HEK293 (cell line): ENCODE measurements around the gene C9orf72.

Source experiments
- CTCF ChIA-PET: fragments of 350-600 bp; formaldehyde crosslinking; extraction: SDS; loops from one replicate; lab custom pipeline; 2021; ENCODE audit warnings: antibody characterized with exemption; lab: Yijun Ruan, JAX
- POLR2A ChIA-PET: fragments of 300-600 bp; formaldehyde crosslinking; extraction: SDS; loops from one replicate; lab custom pipeline; 2020; ENCODE audit warnings: antibody characterized with exemption, inconsistent platforms; lab: Yijun Ruan, JAX
- H3K27ac ChIP-seq: fragments of 200-500 bp; sonication (Bioruptor generic); 2 replicates; pipeline ENCODE4 v1.5.1; 2014; ENCODE audit warnings: low read depth, low read length, control low read depth, inconsistent platforms; ENCODE audit errors: extremely low read depth
- H3K36me3 ChIP-seq, 2 experiments: fragments of 200-500 bp in 1 of 2; sonication (Bioruptor generic) in 1 of 2; 1 replicate in 1 of 2; 2 replicates in 1 of 2; pipeline ENCODE4 v1.5.1; 2014 to 2017; ENCODE audit warnings: inconsistent platforms in 2 of 2, low read length in 2 of 2; ENCODE audit not compliant: control insufficient read depth in 2 of 2, insufficient read depth in 1 of 2
- H3K4me1 ChIP-seq: fragments of 200-500 bp; sonication (Bioruptor generic); 2 replicates; pipeline ENCODE4 v1.5.1; 2014; ENCODE audit warnings: mild to moderate bottlenecking, low read length, inconsistent platforms; ENCODE audit not compliant: control insufficient read depth, insufficient read depth
- H3K4me3 ChIP-seq: 2 replicates; pipeline ENCODE4 v1.5.1; 2011; ENCODE audit warnings: low read depth, mild to moderate bottlenecking, control low read depth, low read length, moderate library complexity
- H3K9me3 ChIP-seq: fragments of 200-500 bp; sonication (Bioruptor generic); 2 replicates; pipeline ENCODE4 v1.5.1; 2014; ENCODE audit warnings: low read depth, low read length, inconsistent platforms; ENCODE audit not compliant: control insufficient read depth, insufficient read depth
- BCL6B ChIP-seq: fragments of 450-650 bp; formaldehyde crosslinking; IDR thresholded peaks from 2 replicates; pipeline ENCODE4 v1.5.1; 2017; ENCODE audit warnings: missing biosample characterization, missing genetic modification characterization
- FEZF1 ChIP-seq: fragments of 450-650 bp; formaldehyde crosslinking; IDR thresholded peaks from 2 replicates; pipeline ENCODE4 v1.5.1; 2016; ENCODE audit warnings: missing biosample characterization, missing genetic modification characterization
- GLIS2 ChIP-seq: fragments of 450-650 bp; formaldehyde crosslinking; IDR thresholded peaks from 2 replicates; pipeline ENCODE4 v1.5.1; 2016; ENCODE audit warnings: missing biosample characterization, missing genetic modification characterization
- INSM2 ChIP-seq: fragments of 450-650 bp; formaldehyde crosslinking; IDR thresholded peaks from 2 replicates; pipeline ENCODE4 v1.5.1; 2016; ENCODE audit warnings: missing biosample characterization, missing genetic modification characterization
- MYNN ChIP-seq: fragments of 450-650 bp; formaldehyde crosslinking; IDR thresholded peaks from 2 replicates; pipeline ENCODE4 v1.5.1; 2016; ENCODE audit warnings: missing biosample characterization, missing genetic modification characterization, borderline replicate concordance
- PBX3 ChIP-seq: sonication (generic); formaldehyde crosslinking; IDR thresholded peaks from 2 replicates; pipeline ENCODE4 v1.8.1; 2022; ENCODE audit warnings: mild to moderate bottlenecking, moderate library complexity, missing genetic modification reagents
- PRDM1 ChIP-seq: fragments of 450-650 bp; formaldehyde crosslinking; IDR thresholded peaks from 2 replicates; pipeline ENCODE4; 2016; ENCODE audit warnings: missing biosample characterization, missing genetic modification characterization
- SCRT1 ChIP-seq: fragments of 450-650 bp; formaldehyde crosslinking; IDR thresholded peaks from 2 replicates; pipeline ENCODE4 v1.5.1; 2016; ENCODE audit warnings: missing biosample characterization, missing genetic modification characterization, borderline replicate concordance
- ZBTB20 ChIP-seq: fragments of 450-650 bp; formaldehyde crosslinking; IDR thresholded peaks from 2 replicates; pipeline ENCODE4 v1.5.1; 2016; ENCODE audit warnings: missing biosample characterization, missing genetic modification characterization
- ZBTB21 ChIP-seq: fragments of 450-650 bp; formaldehyde crosslinking; IDR thresholded peaks from 2 replicates; pipeline ENCODE4 v1.5.1; 2017; ENCODE audit warnings: missing biosample characterization, missing genetic modification characterization
- ZBTB44 ChIP-seq: fragments of 450-650 bp; IDR thresholded peaks from 2 replicates; pipeline ENCODE4 v1.5.1; 2018; ENCODE audit warnings: missing biosample characterization, mild to moderate bottlenecking, missing genetic modification characterization
- ZFP37 ChIP-seq: fragments of 450-650 bp; formaldehyde crosslinking; IDR thresholded peaks from 2 replicates; pipeline ENCODE4 v1.5.1; 2016; ENCODE audit warnings: missing biosample characterization, missing genetic modification characterization
- ZNF133 ChIP-seq: fragments of 450-650 bp; formaldehyde crosslinking; IDR thresholded peaks from 2 replicates; pipeline ENCODE4 v1.5.1; 2016; ENCODE audit warnings: missing biosample characterization, missing genetic modification characterization
- ZNF19 ChIP-seq: fragments of 450-650 bp; formaldehyde crosslinking; IDR thresholded peaks from 2 replicates; pipeline ENCODE4; 2016; ENCODE audit warnings: missing biosample characterization, missing genetic modification characterization, low read depth
- ZNF211 ChIP-seq: fragments of 450-650 bp; formaldehyde crosslinking; IDR thresholded peaks from 2 replicates; pipeline ENCODE4 v1.5.1; 2016; ENCODE audit warnings: low read depth, missing biosample characterization, missing genetic modification characterization
- ZNF239 ChIP-seq: fragments of 450-650 bp; formaldehyde crosslinking; IDR thresholded peaks from 2 replicates; pipeline ENCODE4 v1.5.1; 2016; ENCODE audit warnings: missing biosample characterization, missing genetic modification characterization
- ZNF280C ChIP-seq: fragments of 450-650 bp; formaldehyde crosslinking; IDR thresholded peaks from 2 replicates; pipeline ENCODE4 v1.5.1; 2016; ENCODE audit warnings: missing biosample characterization, missing genetic modification characterization
- ZNF302 ChIP-seq: fragments of 450-650 bp; formaldehyde crosslinking; IDR thresholded peaks from 2 replicates; pipeline ENCODE4 v1.5.1; 2016; ENCODE audit warnings: missing biosample characterization, missing genetic modification characterization, low read depth
- ZNF350 ChIP-seq: fragments of 450-650 bp; formaldehyde crosslinking; IDR thresholded peaks from 2 replicates; pipeline ENCODE4 v1.5.0; 2017; ENCODE audit warnings: missing biosample characterization, mild to moderate bottlenecking, missing genetic modification characterization
- ZNF37A ChIP-seq: fragments of 450-650 bp; IDR thresholded peaks from 2 replicates; pipeline ENCODE4 v1.5.1; 2018; ENCODE audit warnings: missing biosample characterization, missing genetic modification characterization
- ZNF391 ChIP-seq: fragments of 450-650 bp; formaldehyde crosslinking; IDR thresholded peaks from 2 replicates; pipeline ENCODE4 v1.5.1; 2016; ENCODE audit warnings: low read depth, missing biosample characterization, missing genetic modification characterization, borderline replicate concordance
- ZNF394 ChIP-seq: fragments of 450-650 bp; formaldehyde crosslinking; IDR thresholded peaks from 2 replicates; pipeline ENCODE4 v1.5.1; 2016; ENCODE audit warnings: missing biosample characterization, missing genetic modification characterization, mild to moderate bottlenecking, moderate library complexity, borderline replicate concordance
- ZNF658 ChIP-seq: fragments of 450-650 bp; formaldehyde crosslinking; IDR thresholded peaks from 2 replicates; pipeline ENCODE4; 2016; ENCODE audit warnings: missing biosample characterization, missing genetic modification characterization
- ZNF792 ChIP-seq: fragments of 450-650 bp; formaldehyde crosslinking; IDR thresholded peaks from 2 replicates; pipeline ENCODE4 v1.5.1; 2016; ENCODE audit warnings: missing biosample characterization, missing genetic modification characterization
- ZSCAN16 ChIP-seq: fragments of 450-650 bp; formaldehyde crosslinking; IDR thresholded peaks from 2 replicates; pipeline ENCODE4 v1.5.1; 2016; ENCODE audit warnings: missing biosample characterization, missing genetic modification characterization

Gene C9orf72

GRCh38 chr9:27602954-27603353 is 29.7 kb upstream of the C9orf72 start:
- CTCF ChIA-PET: no interaction called here
- no peak overlapping the region for H3K4me3 ChIP-seq
- H3K4me1 ChIP-seq: no peaks in the 10 kb centered on the region
- no peak overlapping the region for H3K27ac ChIP-seq
- POLR2A ChIA-PET: no interaction called here
- no peak for TF ChIP-seq ZNF239 (tag by site-specific recombination)
- TF ChIP-seq ZNF302 (tag by site-specific recombination): no peak
- no peak for TF ChIP-seq ZNF280C
- no peak for TF ChIP-seq MYNN (tag by site-specific recombination)
- no peak for TF ChIP-seq FEZF1
- TF ChIP-seq ZNF391 (tag by site-specific recombination): no peak
- TF ChIP-seq INSM2 (tag by site-specific recombination): no peak
- TF ChIP-seq ZNF658 (tag by site-specific recombination): no peak
- TF ChIP-seq ZNF211: no peak
- TF ChIP-seq ZSCAN16 (tag by site-specific recombination): no peak
- no peak for TF ChIP-seq ZNF133 (tag by site-specific recombination)
- no peak for TF ChIP-seq ZBTB20 (tag by site-specific recombination)
- no peak for TF ChIP-seq ZNF19 (tag by site-specific recombination)
- TF ChIP-seq SCRT1: no peak
- no peak for TF ChIP-seq ZBTB21 (tag by site-specific recombination)
- no peak for TF ChIP-seq PBX3 (CRISPR knock-in tag)
- H3K36me3 ChIP-seq: no peaks in the 10 kb centered on the region
- H3K9me3 ChIP-seq: no peaks in the 10 kb centered on the region

- no peak for TF ChIP-seq ZNF394 (tag by site-specific recombination)
- POLR2A ChIA-PET: no interaction called here
- Histone ChIP-seq H3K4me3 (no peak overlapping the region), H3K9me3 (no peaks in the 10 kb centered on the region), H3K36me3 (no peaks in the 10 kb centered on the region), H3K27ac (no peak overlapping the region), H3K4me1 (no peaks in the 10 kb centered on the region)
- CTCF ChIA-PET: interaction anchor here (0.5 kb wide), 1 partner anchor 1820 kb away, joined by 3 read pairs; no protein-coding TSS in a partner anchor
Measured at GRCh38 chr9:27602142-27602861, 29.0 kb upstream of the C9orf72 start.

- H3K27ac ChIP-seq: no peak overlapping the region
- TF ChIP-seq ZFP37 (tag by site-specific recombination): no peak
- TF ChIP-seq ZNF792 (tag by site-specific recombination): no peak
- no peak for TF ChIP-seq ZNF37A (tag by site-specific recombination)
- TF ChIP-seq GLIS2 (tag by site-specific recombination): no peak
- TF ChIP-seq ZNF350 (tag by site-specific recombination): no peak
- TF ChIP-seq ZBTB44 (tag by site-specific recombination): no peak
- no peak for TF ChIP-seq BCL6B (tag by site-specific recombination)
- TF ChIP-seq PRDM1 (tag by site-specific recombination): no peak
- no peaks in the 10 kb centered on the region for H3K36me3 ChIP-seq
- H3K9me3 ChIP-seq: no peaks in the 10 kb centered on the region
- no peaks in the 10 kb centered on the region for H3K4me1 ChIP-seq
- H3K4me3 ChIP-seq: no peak overlapping the region
- POLR2A ChIA-PET: no interaction called here
- CTCF ChIA-PET: no interaction called here
Measured at GRCh38 chr9:27601396-27601795, 28.1 kb upstream of the C9orf72 start.
